K562 (cell line): ENCODE results near the gene TBX1. TPM values are rescaled to one million over a fixed set of nuclear protein-coding genes. Genes with fewer than 3 reads are reported as not detected.
A peak's percentile ranks its signal among the peaks of the same experiment; 100 is the strongest.

Source experiments
- ARHGAP35 ChIP-seq: fragments of 450-650 bp; IDR thresholded peaks from 2 replicates; pipeline ENCODE4 v1.6.1; 2018; ENCODE audit not compliant: partially characterized antibody
- BRF2 ChIP-seq: IDR thresholded peaks from 3 replicates; pipeline ENCODE4 v1.6.1; 2011; ENCODE audit warnings: borderline replicate concordance, mild to moderate bottlenecking; ENCODE audit not compliant: insufficient read length, insufficient read depth
- CREB3L1 ChIP-seq: fragments of 450-650 bp; IDR thresholded peaks from 2 replicates; pipeline ENCODE4 v1.6.1; 2014; ENCODE audit warnings: low read depth, mild to moderate bottlenecking, moderate library complexity, borderline replicate concordance
- FUS ChIP-seq: fragments of 200-400 bp; formaldehyde crosslinking; optimal IDR thresholded peaks from 2 replicates; pipeline ENCODE3; 2017; ENCODE audit warnings: low read depth, low read length
- GABPB1 ChIP-seq: sonication (generic); formaldehyde crosslinking; IDR thresholded peaks from 2 replicates; pipeline ENCODE4 v1.8.0; 2022; ENCODE audit warnings: mild to moderate bottlenecking, missing genetic modification reagents
- GATAD2A ChIP-seq: fragments of 450-650 bp; IDR thresholded peaks from 2 replicates; pipeline ENCODE4 v1.6.1; 2017
- MYC ChIP-seq, 2 experiments: fragments of 250-450 bp in 1 of 2; sonication (Bioruptor Pico) in 1 of 2; IDR thresholded peaks; 2 replicates each; pipeline versions ENCODE4 v1.5.1 to v1.6.1; 2012 to 2021; ENCODE audit warnings: low read depth in 2 of 2, borderline replicate concordance in 1 of 2, improper control_type of control experiment in 1 of 2, low read length in 1 of 2, mild to moderate bottlenecking in 1 of 2, moderate library complexity in 1 of 2
- THRA ChIP-seq: fragments of 450-650 bp; IDR thresholded peaks from 2 replicates; pipeline ENCODE4 v1.6.1; 2017; ENCODE audit warnings: mild to moderate bottlenecking, moderate library complexity
- ZBTB11 ChIP-seq, 3 experiments: fragments of 200-800 bp in 1 of 3; fragments of 250-450 bp in 1 of 3; fragments of 450-650 bp in 1 of 3; sonication (Bioruptor Pico) in 1 of 3; sonication (Bioruptor generic) in 1 of 3; formaldehyde crosslinking in 1 of 3; IDR thresholded peaks; 2 replicates each; pipeline versions ENCODE4 v1.6.1 to v1.8.0; 2016 to 2022; ENCODE audit warnings: mild to moderate bottlenecking in 2 of 3, missing genetic modification characterization in 2 of 3, missing compliant biosample characterization in 1 of 3, moderate library complexity in 1 of 3
- ZMIZ1 ChIP-seq, 2 experiments: fragments of 150-350 bp in 1 of 2; IDR thresholded peaks; 2 replicates each; pipeline ENCODE4 v1.6.1; 2012 to 2016; ENCODE audit warnings: low read depth in 2 of 2, low read length in 2 of 2, mild to moderate bottlenecking in 1 of 2, moderate library complexity in 1 of 2
- ZNF354B ChIP-seq: fragments of 250-450 bp; sonication (Bioruptor Pico); IDR thresholded peaks from 2 replicates; pipeline ENCODE4 v1.4.0; 2020
- polyA plus RNA-seq, 8 experiments: library from polyadenylated mRNA; depleted of rRNA in 4 of 8; stranded (reverse) in 5 of 8; unstranded in 3 of 8; fragments of >200 nt; fragmentation: Nextera tagmentation in 2 of 8; fragmentation: Illumina TruSeq in 1 of 8; extraction: Ambion mirVana in 2 of 8; extraction: Trizol in 1 of 8; gene quantifications; 2 replicates each; pipeline versions ENCODE4 v1.2.1 to v1.2.3, GENCODE V29; 2011 to 2014; ENCODE audit warnings: inconsistent platforms in 1 of 8, missing spikeins in 1 of 8
- total RNA-seq, 7 experiments: library from RNA; depleted of rRNA in 6 of 7; stranded (reverse); fragments of >200 nt in 6 of 7; fragmentation: Illumina TruSeq in 2 of 7; extraction: Trizol in 2 of 7; gene quantifications; 2 replicates each; pipeline versions ENCODE4 v1.2.1 to v1.2.3, GENCODE V29; 2011 to 2021; ENCODE audit warnings: low replicate concordance in 1 of 7

Gene TBX1
- total and polyA plus RNA-seq, 9 of the 15 experiments (the other 6 are each of a cell fraction or from before 2014, with no cell fraction given), result 0.07 to 35.0 (median 3.9) TPM

GRCh38 chr22:19797086-19798002 is 36.8 kb downstream of the TBX1 start (continued):
- TF ChIP-seq BRF2 (no peak), THRA (no peak), GATAD2A (no peak), MYC (IDR thresholded peaks at IDR 0.05; ENCODE audit: low read depth, low read length) (no peak), MYC (CRISPR knock-in tag; IDR thresholded peaks at IDR 0.05; ENCODE audit: borderline replicate concordance, low read depth) (peak; percentile 30; the same call in 1 of the 2 replicates), CREB3L1 (no peak), ARHGAP35 (no peak), FUS (no peak), GABPB1 (no peak), ZBTB11 (CRISPR knock-in tag; IDR thresholded peaks at IDR 0.05) (no peak), ZNF354B (CRISPR knock-in tag) (no peak), ZMIZ1 (IDR thresholded peaks at IDR 0.05; ENCODE audit: low read depth in 2 of 2, low read length in 2 of 2) (no peak)
